Fibroblast of skin of abdomen (primary cell): Measurements from ENCODE around the gene CFHR4.
"Not testable (repeated sequence)": the region's sequence is repeated elsewhere in the genome, so short reads cannot be mapped to it uniquely, and the experiment has no call there.

Experiments
- DNase-seq: peaks from one replicate; pipeline ENCODE4 v3.0.0-alpha.2; 2013

CFHR4 gene

DNA sequence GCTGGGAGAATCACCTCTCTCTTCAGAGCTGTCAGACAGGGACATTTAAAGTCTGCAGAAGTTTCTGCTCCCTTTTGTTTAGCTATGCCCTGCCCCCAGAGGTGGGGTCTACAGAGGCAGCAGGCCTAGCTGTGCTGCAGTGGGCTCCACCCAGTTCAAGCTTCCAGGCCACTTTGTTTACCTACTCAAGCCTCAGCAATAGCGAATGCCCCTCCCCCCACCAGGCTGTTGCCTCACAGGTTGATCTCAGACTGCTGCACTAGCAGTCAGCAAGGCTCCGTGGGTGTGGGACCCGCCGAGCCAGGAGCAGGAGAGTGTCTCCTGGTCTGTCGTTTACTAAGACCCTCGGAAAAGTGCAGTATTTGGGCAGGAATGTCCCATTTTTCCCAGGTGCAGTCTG, 53.6 kb downstream of the CFHR4 start:
- DNase-seq: not testable (repeated sequence)

DNA sequence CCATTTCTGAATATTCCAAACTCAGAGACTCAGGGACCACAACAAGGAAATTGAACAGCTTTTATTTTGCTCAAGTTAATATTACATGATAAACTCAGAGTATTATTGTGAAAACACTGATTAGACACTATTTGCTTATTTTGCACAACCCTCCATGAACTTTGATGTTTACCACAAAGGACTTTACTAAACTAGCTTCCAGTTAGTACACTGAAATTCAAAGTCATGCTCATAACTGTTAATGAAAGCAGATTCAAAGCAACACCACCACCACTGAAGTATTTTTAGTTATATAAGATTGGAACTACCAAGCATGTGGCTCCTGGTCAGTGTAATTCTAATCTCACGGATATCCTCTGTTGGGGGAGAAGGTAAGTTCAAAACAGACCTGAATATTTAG, 55.7 kb downstream of the CFHR4 start, which contains the start of gene CFHR2:
Gene CFHR2 (plus strand): TSS at position 171 of the 400 bp plus-strand sequence. CDS start 143 bp downstream, at position 314.
- not testable (repeated sequence) for DNase-seq

DNA sequence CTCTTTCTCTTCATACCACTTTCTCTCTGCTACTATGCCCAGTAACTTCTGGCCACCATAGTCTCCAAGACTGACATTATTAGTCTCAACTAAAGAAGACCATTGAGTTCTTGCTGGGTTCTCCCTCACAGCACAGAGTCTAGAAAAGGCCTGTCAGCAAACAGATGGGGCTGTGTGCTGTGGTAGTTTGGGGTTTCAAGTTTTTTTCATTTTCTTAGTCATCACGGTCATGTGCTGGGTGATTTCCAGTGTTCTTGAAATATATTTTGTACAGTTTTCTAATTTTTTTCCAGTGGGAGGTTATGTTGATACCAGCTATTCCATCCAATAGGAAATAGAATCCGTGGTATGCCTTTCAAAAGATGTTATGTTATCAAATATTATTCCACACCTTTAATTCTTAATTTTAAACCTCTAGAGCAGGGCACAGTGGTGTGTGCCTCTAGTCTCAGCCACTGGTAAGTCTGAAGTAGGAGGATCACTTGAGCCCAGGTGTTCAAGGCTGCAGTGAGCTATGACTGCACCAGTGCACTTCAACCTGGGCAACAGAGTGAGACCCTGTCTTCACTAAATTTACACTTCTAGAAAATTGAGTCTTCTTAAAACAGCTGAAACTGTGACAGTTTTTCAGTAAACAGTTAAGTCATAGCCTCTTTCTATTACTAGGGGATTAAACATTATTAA, 64.0 kb downstream of the CFHR4 start:
- DNase-seq: no peak

DNA sequence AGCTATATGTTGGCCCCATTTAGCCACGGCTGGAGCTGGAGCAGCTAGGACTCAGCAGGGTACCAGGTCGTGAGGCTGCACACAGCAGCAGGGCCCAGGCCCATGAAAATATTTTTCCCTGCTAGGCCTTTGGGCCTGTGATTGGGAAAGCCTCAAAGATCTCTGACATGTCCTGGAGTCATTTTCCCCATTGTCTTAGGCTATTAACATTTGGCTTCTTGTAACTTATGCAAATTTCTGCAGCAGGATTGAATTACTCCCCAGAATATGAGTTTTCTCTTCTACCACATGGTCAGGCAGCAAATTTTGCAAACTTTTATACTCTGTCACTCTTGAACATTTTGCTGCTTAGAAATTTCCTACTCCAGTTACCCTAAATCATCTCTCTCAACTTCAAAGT, 66.9 kb downstream of the CFHR4 start:
- no peak for DNase-seq

DNA sequence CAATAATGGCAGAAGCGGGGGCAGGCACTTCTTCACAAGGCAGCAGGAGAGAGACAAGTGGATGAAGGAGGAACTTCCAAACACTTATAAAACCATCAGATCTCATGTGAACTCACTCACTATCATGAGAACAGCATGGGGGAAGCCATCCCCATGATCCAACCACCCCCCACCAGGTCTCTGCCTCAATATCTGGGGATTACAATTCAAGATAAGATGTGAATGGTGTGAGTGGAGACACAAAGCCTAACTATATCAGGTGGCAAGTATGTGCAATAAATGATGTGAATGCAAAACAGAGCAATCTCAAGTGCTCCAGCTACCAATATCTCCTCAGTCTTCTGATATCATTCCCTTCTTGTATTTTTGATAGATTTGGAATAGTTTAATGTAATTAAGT, 68.1 kb downstream of the CFHR4 start:
- DNase-seq: no peak

DNA sequence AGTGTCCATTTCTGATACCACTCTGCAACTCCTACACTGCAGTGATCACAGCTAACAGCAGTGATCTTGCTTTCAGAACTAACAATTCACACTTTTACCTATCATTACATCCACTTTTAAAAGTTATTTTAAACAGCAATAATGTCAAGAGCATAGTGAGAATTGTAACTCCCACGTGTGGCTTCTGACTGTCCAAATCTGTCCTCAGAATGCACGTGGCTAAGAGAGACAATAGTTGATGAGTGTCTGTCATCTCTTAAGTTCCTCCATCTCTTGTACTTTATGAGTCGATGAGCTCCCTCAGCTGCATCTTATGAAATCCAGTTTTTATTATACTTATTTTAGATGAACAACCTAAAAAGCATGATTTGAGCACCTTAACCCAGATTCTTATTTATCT, 73.0 kb downstream of the CFHR4 start:
- DNase-seq: no peak
